Loucy (cell line): ENCODE data around the gene PCBP3.

ENCODE experiments used
- H2AFZ ChIP-seq: fragments of 200-600 bp; sonication (generic); 2 replicates; pipeline ENCODE4 v1.6.0; 2016; ENCODE audit warnings: antibody characterized with exemption, mild to moderate bottlenecking, low read length, moderate library complexity
- H3F3A ChIP-seq: fragments of 200-600 bp; 2 replicates; pipeline ENCODE4 v1.6.0; 2016; ENCODE audit warnings: antibody characterized with exemption, low read depth, mild to moderate bottlenecking
- H3K27me3 ChIP-seq: fragments of 200-600 bp; sonication (generic); 2 replicates; pipeline ENCODE4 v1.6.1; 2014; ENCODE audit warnings: low read length, mild to moderate bottlenecking; ENCODE audit not compliant: insufficient read depth, poor library complexity, severe bottlenecking
- H3K36me3 ChIP-seq: fragments of 200-600 bp; sonication (generic); 2 replicates; pipeline ENCODE4 v1.6.1; 2016; ENCODE audit warnings: low read length; ENCODE audit not compliant: insufficient read depth
- H3K4me1 ChIP-seq: fragments of 200-600 bp; sonication (generic); 2 replicates; pipeline ENCODE4 v1.5.1; 2014; ENCODE audit warnings: low read length, mild to moderate bottlenecking; ENCODE audit not compliant: insufficient read depth, poor library complexity, severe bottlenecking
- H3K4me2 ChIP-seq: fragments of 200-600 bp; sonication (generic); 2 replicates; pipeline ENCODE4 v1.6.0; 2014; ENCODE audit warnings: antibody characterized with exemption, low read length, low read depth, mild to moderate bottlenecking; ENCODE audit not compliant: poor library complexity, severe bottlenecking
- H3K4me3 ChIP-seq: fragments of 200-600 bp; sonication (generic); 2 replicates; pipeline ENCODE4 v1.5.1; 2014; ENCODE audit warnings: low read length, mild to moderate bottlenecking, mixed read lengths; ENCODE audit not compliant: poor library complexity, severe bottlenecking
- H3K79me2 ChIP-seq: fragments of 200-600 bp; sonication (generic); 2 replicates; pipeline ENCODE4 v1.6.1; 2014; ENCODE audit warnings: low read length; ENCODE audit not compliant: insufficient read depth
- H3K9ac ChIP-seq: fragments of 200-600 bp; sonication (generic); 2 replicates; pipeline ENCODE4 v1.6.0; 2014; ENCODE audit warnings: mild to moderate bottlenecking, low read depth, low read length, moderate library complexity; ENCODE audit not compliant: poor library complexity, severe bottlenecking
- H3K9me2 ChIP-seq: fragments of 200-600 bp; sonication (generic); replicated peaks from 2 replicates; pipeline ENCODE4 v1.6.1; 2016; ENCODE audit warnings: low read depth, low read length, mixed read lengths
- H3K9me3 ChIP-seq: fragments of 200-600 bp; sonication (generic); 2 replicates; pipeline ENCODE4 v1.6.1; 2014; ENCODE audit warnings: mild to moderate bottlenecking, antibody characterized with exemption, low read length, low read depth; ENCODE audit not compliant: insufficient read depth
- H4K20me1 ChIP-seq: fragments of 200-600 bp; sonication (generic); 2 replicates; pipeline ENCODE4 v1.6.0; 2014; ENCODE audit warnings: antibody characterized with exemption, low read length, mild to moderate bottlenecking; ENCODE audit not compliant: insufficient read depth, poor library complexity, severe bottlenecking
- EZH2phosphoT487 ChIP-seq: fragments of 200-600 bp; IDR thresholded peaks from 2 replicates; pipeline ENCODE4 v1.6.1; 2018; ENCODE audit warnings: antibody characterized with exemption, mild to moderate bottlenecking, moderate library complexity, borderline replicate concordance
- TF ChIP-seq, protein P1 (sequence below): fragments of 200-600 bp; sonication (generic); conservative IDR thresholded peaks from 2 replicates; pipeline ENCODE4 v1.5.1; 2014; ENCODE audit warnings: mild to moderate bottlenecking, antibody characterized with exemption, low read length

Gene PCBP3

DNA sequence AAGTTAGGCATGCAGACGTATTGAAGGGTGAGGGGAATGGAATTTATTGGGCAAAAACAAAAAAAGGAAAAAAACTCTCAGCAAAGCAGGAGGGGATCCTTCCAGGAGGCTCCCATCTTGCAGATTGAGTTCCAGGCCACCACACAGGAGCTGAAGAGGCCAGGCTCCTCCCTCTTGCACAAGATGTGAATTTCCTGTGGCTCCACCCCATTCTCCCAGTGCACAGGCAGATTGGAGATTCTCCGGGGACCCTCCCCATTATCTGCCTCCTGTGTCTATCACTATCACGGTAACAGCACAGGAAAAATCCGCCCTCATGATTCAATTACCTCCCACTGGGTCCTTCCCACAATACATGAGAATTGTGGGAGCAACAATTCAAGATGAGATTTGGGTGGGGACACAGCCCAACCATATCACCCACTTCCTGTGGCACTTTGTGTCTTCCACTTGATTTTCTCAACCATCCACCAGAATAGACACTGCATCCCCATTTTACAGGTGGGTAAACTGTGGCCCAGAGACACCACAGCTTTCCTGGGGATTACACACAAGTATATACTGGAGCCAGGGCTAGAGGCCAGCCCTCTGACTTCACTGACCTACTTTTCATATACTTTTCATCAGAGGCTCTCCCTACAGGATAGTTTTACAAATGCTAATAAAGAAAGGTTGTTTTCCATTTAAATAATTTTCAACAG lies 319.2 kb downstream of the PCBP3 start:
- Histone ChIP-seq H3F3A (no peaks in the 10 kb centered on the region), H3K9ac (no peak overlapping the region), H3K4me2 (no peak overlapping the region), H3K79me2 (no peaks in the 10 kb centered on the region), H4K20me1 (no peaks in the 10 kb centered on the region), H3K27me3 (no peaks in the 10 kb centered on the region), H3K4me1 (no peaks in the 10 kb centered on the region), H3K9me3 (peaks cover 10% of the 10 kb centered on the region; the same call in 1 of the 2 replicates), H3K36me3 (no peaks in the 10 kb centered on the region), H2AFZ (no peak overlapping the region), H3K4me3 (no peak overlapping the region), H3K9me2 (no peaks in the 10 kb centered on the region)
- TF ChIP-seq, protein P1, sequence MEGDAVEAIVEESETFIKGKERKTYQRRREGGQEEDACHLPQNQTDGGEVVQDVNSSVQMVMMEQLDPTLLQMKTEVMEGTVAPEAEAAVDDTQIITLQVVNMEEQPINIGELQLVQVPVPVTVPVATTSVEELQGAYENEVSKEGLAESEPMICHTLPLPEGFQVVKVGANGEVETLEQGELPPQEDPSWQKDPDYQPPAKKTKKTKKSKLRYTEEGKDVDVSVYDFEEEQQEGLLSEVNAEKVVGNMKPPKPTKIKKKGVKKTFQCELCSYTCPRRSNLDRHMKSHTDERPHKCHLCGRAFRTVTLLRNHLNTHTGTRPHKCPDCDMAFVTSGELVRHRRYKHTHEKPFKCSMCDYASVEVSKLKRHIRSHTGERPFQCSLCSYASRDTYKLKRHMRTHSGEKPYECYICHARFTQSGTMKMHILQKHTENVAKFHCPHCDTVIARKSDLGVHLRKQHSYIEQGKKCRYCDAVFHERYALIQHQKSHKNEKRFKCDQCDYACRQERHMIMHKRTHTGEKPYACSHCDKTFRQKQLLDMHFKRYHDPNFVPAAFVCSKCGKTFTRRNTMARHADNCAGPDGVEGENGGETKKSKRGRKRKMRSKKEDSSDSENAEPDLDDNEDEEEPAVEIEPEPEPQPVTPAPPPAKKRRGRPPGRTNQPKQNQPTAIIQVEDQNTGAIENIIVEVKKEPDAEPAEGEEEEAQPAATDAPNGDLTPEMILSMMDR = no peak
- no peak for TF ChIP-seq EZH2phosphoT487

DNA sequence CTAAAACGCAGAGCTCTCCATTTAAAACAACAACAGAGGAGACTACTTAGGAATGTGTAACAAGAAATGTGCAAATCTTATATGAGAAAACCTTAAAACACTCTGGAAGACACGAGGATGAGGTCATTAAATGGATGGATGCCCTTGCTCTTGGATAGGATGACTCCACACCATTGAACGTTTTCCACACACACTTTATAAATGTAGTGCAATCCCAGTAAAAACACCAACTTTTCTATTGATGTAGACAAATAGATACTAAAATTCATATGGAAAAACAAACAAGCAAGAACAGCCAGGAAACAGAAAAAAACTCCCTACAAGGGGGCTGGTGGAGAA lies 319.7 kb downstream of the PCBP3 start:
- H3K36me3 ChIP-seq = no peaks in the 10 kb centered on the region
- H3K9ac ChIP-seq = no peak overlapping the region
- no peaks in the 10 kb centered on the region for H3K79me2 ChIP-seq
- H4K20me1 ChIP-seq = no peaks in the 10 kb centered on the region
- no peaks in the 10 kb centered on the region for H3F3A ChIP-seq
- H3K9me2 ChIP-seq = no peaks in the 10 kb centered on the region
- H3K9me3 ChIP-seq = peaks cover 10% of the 10 kb centered on the region; the same call in 1 of the 2 replicates
- H3K4me1 ChIP-seq = no peaks in the 10 kb centered on the region
- no peaks in the 10 kb centered on the region for H3K27me3 ChIP-seq
- H2AFZ ChIP-seq = no peak overlapping the region
- no peak overlapping the region for H3K4me3 ChIP-seq
- H3K4me2 ChIP-seq = no peak overlapping the region
- TF ChIP-seq, protein P1 = no peak
- no peak for TF ChIP-seq EZH2phosphoT487

DNA sequence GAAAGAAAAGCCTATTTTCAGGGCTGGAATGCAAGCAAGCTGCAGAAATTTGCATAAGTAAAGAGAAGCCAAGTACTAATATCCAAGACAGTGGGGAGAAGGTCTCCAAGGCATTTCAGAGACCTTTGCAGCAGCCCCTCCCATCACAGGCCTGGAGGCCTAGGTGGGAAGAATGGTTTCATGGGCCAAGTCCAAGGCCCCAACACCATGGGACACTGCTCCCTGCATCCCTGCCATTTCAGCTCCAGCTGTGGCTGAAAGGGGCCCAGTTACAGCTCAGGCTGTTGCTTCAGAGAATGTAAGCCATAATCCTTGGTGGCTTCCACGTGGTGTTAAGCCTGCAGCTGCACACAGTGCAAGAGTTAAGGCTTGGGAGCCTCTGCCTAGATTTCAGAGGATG lies 321.1 kb downstream of the PCBP3 start:
- H3K27me3 ChIP-seq = no peaks in the 10 kb centered on the region
- no peaks in the 10 kb centered on the region for H3K4me1 ChIP-seq
- TF ChIP-seq, protein P1 = no peak
- no peak for TF ChIP-seq EZH2phosphoT487
- peaks cover 10% of the 10 kb centered on the region; the same call in 1 of the 2 replicates for H3K9me3 ChIP-seq
- H3K4me3 ChIP-seq = no peak overlapping the region
- H3K9me2 ChIP-seq = no peaks in the 10 kb centered on the region
- no peaks in the 10 kb centered on the region for H3K79me2 ChIP-seq
- no peak overlapping the region for H3K9ac ChIP-seq
- H3K36me3 ChIP-seq = no peaks in the 10 kb centered on the region
- no peak overlapping the region for H2AFZ ChIP-seq
- no peak overlapping the region for H3K4me2 ChIP-seq
- no peaks in the 10 kb centered on the region for H4K20me1 ChIP-seq
- no peaks in the 10 kb centered on the region for H3F3A ChIP-seq
